Measurements from ENCODE around the gene MTMR12.
A peak's percentile ranks its signal among the peaks of the same experiment; 100 is the strongest.

Gene MTMR12

DNA sequence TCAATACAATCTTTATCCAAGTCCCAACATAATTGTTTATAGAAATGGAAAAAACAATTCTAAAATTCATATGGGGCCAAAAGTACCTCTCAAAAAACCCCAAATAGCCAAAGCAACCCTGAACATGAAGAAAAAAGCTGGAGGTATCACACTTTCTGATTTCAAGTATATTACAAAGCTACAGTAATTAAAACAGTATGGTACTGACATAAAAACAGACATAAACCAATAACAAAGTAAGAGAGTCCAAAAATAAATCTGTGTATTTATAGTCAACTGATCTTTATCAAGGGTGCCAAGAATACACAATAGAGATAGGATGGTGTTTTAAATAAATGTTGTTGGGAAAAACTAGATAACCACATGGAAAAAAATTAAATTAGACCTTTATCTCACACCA, 125.1 kb downstream of the MTMR12 start:
- no peak for DNase-seq

DNA sequence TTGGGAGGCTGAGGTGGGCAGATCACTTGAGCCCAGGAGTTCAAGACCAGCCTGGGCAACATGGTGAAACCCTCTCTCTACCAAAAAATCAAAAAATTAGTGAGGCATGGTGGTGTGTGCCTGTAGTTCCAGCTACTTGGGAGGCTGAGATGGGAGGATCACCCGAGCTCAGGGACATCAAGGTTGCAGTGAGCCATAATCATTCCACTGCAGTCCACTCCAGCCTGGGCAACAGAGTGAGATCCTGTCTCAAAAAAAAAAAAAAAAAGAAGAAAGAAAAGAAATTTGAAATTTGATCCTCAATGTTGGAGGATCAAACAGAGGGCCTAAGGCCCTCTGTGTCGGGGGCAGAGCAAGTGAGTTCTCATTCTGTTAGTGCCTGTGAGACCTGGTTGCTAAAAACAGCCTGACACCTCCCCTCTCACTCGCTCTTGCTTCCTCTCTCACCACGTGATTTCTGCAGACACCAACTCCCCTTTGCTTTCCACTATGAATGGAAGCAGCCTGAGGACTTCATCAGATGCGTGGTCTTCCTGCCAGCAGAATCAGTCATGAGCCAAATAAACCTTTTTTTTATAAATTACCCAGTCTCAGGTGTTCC, 130.2 kb downstream of the MTMR12 start:
- peak; percentile 28 for DNase-seq

All from hematopoietic multipotent progenitor cell treated with erythropoietin and hydrocortisone succinate and interleukin-3 and kit ligand, for 4 days (in vitro differentiated cells).